A673 (cell line): ENCODE measurements around the gene IL18. TPM values are rescaled to one million over a fixed set of nuclear protein-coding genes. Genes with fewer than 3 reads are reported as not detected.

ENCODE experiments used
- BruUV-seq: library from RNA; stranded (reverse); fragments of 400-500 nt; replicated peaks from 2 replicates; lab custom pipeline; 2021; lab: Mats Ljungman, UMichigan
- CTCF ChIA-PET: fragments of 300-600 bp; sonication (Branson Sonifier 250); formaldehyde crosslinking; loops from one replicate; lab custom pipeline; 2022; ENCODE audit warnings: antibody characterized with exemption; lab: Charles Lee
- POLR2A ChIA-PET: fragments of 300-600 bp; sonication (Branson Sonifier 250); formaldehyde crosslinking; loops from one replicate; lab custom pipeline; 2022; ENCODE audit warnings: antibody characterized with exemption; ENCODE audit not compliant: low non-redundant PET; lab: Charles Lee
- DNase-seq: peaks from one replicate; pipeline ENCODE4 v3.0.0-alpha.2; 2015; ENCODE audit warnings: low spot score
- H3K27ac ChIP-seq: fragments of 200-600 bp; sonication (generic); 2 replicates; pipeline ENCODE4 v1.5.1; 2016; ENCODE audit warnings: mixed run types, low read depth, mild to moderate bottlenecking, mixed read lengths, antibody characterized with exemption, low read length; ENCODE audit not compliant: poor library complexity, severe bottlenecking
- H3K27me3 ChIP-seq: fragments of 200-600 bp; sonication (generic); replicated peaks from 2 replicates; pipeline ENCODE4 v1.6.1; 2017; ENCODE audit warnings: mixed run types, low read depth, mild to moderate bottlenecking, mixed read lengths, antibody characterized with exemption, low read length; ENCODE audit not compliant: insufficient read depth, poor library complexity
- H3K36me3 ChIP-seq: fragments of 200-600 bp; sonication (generic); 2 replicates; pipeline ENCODE4 v1.6.1; 2016; ENCODE audit warnings: mixed run types, mild to moderate bottlenecking, mixed read lengths, antibody characterized with exemption, low read length; ENCODE audit not compliant: insufficient read depth, poor library complexity, severe bottlenecking
- H3K4me1 ChIP-seq: fragments of 200-600 bp; sonication (generic); 2 replicates; pipeline ENCODE4 v1.6.1; 2017; ENCODE audit warnings: mixed run types, mild to moderate bottlenecking, mixed read lengths, antibody characterized with exemption, low read length; ENCODE audit not compliant: insufficient read depth, poor library complexity, severe bottlenecking
- H3K4me3 ChIP-seq: fragments of 200-600 bp; sonication (generic); 2 replicates; pipeline ENCODE4 v1.5.1; 2016; ENCODE audit warnings: low read depth, mixed run types, mild to moderate bottlenecking, mixed read lengths, low read length; ENCODE audit not compliant: poor library complexity, severe bottlenecking
- H3K9me3 ChIP-seq: fragments of 200-600 bp; sonication (generic); 2 replicates; pipeline ENCODE4 v1.6.1; 2016; ENCODE audit warnings: mixed run types, low read depth, mild to moderate bottlenecking, mixed read lengths, antibody characterized with exemption, low read length; ENCODE audit not compliant: poor library complexity, severe bottlenecking
- CTCF ChIP-seq: fragments of 300-800, 200-600 bp; sonication (generic); conservative IDR thresholded peaks from 2 replicates; pipeline ENCODE4 v1.5.1; 2017; ENCODE audit warnings: low read depth, mild to moderate bottlenecking, antibody characterized with exemption, low read length, moderate library complexity, mixed read lengths
- EZH2 ChIP-seq: fragments of 200-600 bp; sonication (generic); IDR thresholded peaks from 2 replicates; pipeline ENCODE4 v1.6.1; 2017; ENCODE audit warnings: borderline replicate concordance, low read depth, mild to moderate bottlenecking, mixed read lengths, antibody characterized with exemption, low read length; ENCODE audit not compliant: poor library complexity, severe bottlenecking
- intact Hi-C: fragments of 100-400 bp; cut with micrococcal nuclease; formaldehyde crosslinking; loops from one replicate; pipeline ENCODE4 v1.10.0; 2022; ENCODE audit not compliant: unreplicated experiment
- total RNA-seq: library from RNA; stranded (reverse); gene quantifications from 2 replicates; pipeline ENCODE4 v1.2.3, GENCODE V29; 2021

The IL18 gene
- total RNA-seq, 1 experiment from 2014 or later = not detected

- CTCF ChIA-PET = no interaction called here
- BruUV-seq = no TSS peak
Measured at GRCh38 chr11:112134473-112134872, 29.4 kb downstream of the IL18 start.

GRCh38 chr11:112132737-112133136 is 31.2 kb downstream of the IL18 start:
- Histone ChIP-seq H3K36me3 (no peaks in the 10 kb centered on the region), H3K9me3 (no peaks in the 10 kb centered on the region), H3K27me3 (no peaks in the 10 kb centered on the region), H3K27ac (no peak overlapping the region), H3K4me3 (no peak overlapping the region), H3K4me1 (peaks cover 20% of the 10 kb centered on the region)
- BruUV-seq = no TSS peak
- ChIA-PET CTCF (no interaction called here), POLR2A (no interaction called here)
- no peak for DNase-seq
- no peak for TF ChIP-seq CTCF
- no peak for TF ChIP-seq EZH2
- intact Hi-C loops = no loop called here

More at GRCh38 chr11:112134473-112134872, 29.4 kb downstream of the IL18 start:
- Histone ChIP-seq H3K4me3 (no peak overlapping the region), H3K9me3 (no peaks in the 10 kb centered on the region), H3K4me1 (peaks cover 2% of the 10 kb centered on the region), H3K36me3 (no peaks in the 10 kb centered on the region), H3K27ac (no peak overlapping the region), H3K27me3 (no peaks in the 10 kb centered on the region)
- no peak for DNase-seq
- POLR2A ChIA-PET = no interaction called here
- intact Hi-C loops = no loop called here
- no peak for TF ChIP-seq EZH2
- no peak for TF ChIP-seq CTCF

- intact Hi-C loops = no loop called here
- POLR2A ChIA-PET = no interaction called here
Measured at GRCh38 chr11:112129656-112130055, 34.2 kb downstream of the IL18 start.

More at GRCh38 chr11:112129656-112130055, 34.2 kb downstream of the IL18 start:
- no peak overlapping the region for H3K4me3 ChIP-seq
- no peaks in the 10 kb centered on the region for H3K27me3 ChIP-seq
- CTCF ChIA-PET = no interaction called here
- no peaks in the 10 kb centered on the region for H3K36me3 ChIP-seq
- no peak for DNase-seq
- TF ChIP-seq EZH2 (no peak), CTCF (no peak)
- H3K27ac ChIP-seq = no peak overlapping the region
- H3K4me1 ChIP-seq = peaks cover 20% of the 10 kb centered on the region
- BruUV-seq = no TSS peak
- no peaks in the 10 kb centered on the region for H3K9me3 ChIP-seq
